Peyer's patch (tissue), 4 donors: Measurements from ENCODE around the gene MGMT. TPM values are rescaled to one million over a fixed set of nuclear protein-coding genes. Genes with fewer than 3 reads are reported as not detected.

ENCODE experiments used
- DNase-seq, 3 donors: peaks; one replicate each; pipeline ENCODE4 v3.0.0-alpha.2; 2017 to 2019
- H3K27ac ChIP-seq, 4 donors: fragments of 200-600 bp; sonication (generic); one replicate each; pipeline ENCODE4 v1.5.1; 2016 to 2019
- H3K27me3 ChIP-seq, 2 donors: fragments of 200-600 bp; sonication (generic); one replicate each; pipeline ENCODE4 v1.5.1; 2019
- H3K36me3 ChIP-seq, 3 donors: fragments of 200-600 bp; sonication (generic); one replicate each; pipeline ENCODE4 v1.5.1; 2016 to 2019
- H3K4me1 ChIP-seq, 4 donors: fragments of 200-600 bp; sonication (generic); one replicate each; pipeline ENCODE4 v1.5.1; 2016 to 2019
- H3K4me3 ChIP-seq, 4 donors: fragments of 200-600 bp; sonication (generic); 1 replicate in 3 of 4; 2 replicates in 1 of 4; pipeline ENCODE4 v1.5.1; 2016 to 2019; ENCODE audit warnings: mild to moderate bottlenecking in 1 of 4
- H3K9me3 ChIP-seq, 4 donors: fragments of 200-600 bp; sonication (generic); one replicate each; pipeline ENCODE4 v1.5.1; 2016 to 2019; ENCODE audit warnings: mild to moderate bottlenecking in 1 of 4
- POLR2A ChIP-seq, 2 donors: fragments of 450-650 bp; IDR thresholded peaks; one replicate each; pipeline ENCODE4 v1.5.1; 2017; ENCODE audit warnings: antibody characterized with exemption in 2 of 2, mild to moderate bottlenecking in 2 of 2, moderate library complexity in 2 of 2
- total RNA-seq, 4 donors: library from RNA; depleted of rRNA; stranded (reverse); fragments of >200 nt; gene quantifications; one replicate each; pipeline ENCODE4 v1.1.0, GENCODE V29; 2016
- TF ChIP-seq, protein P1 (sequence below), 6 experiments: fragments of 450-650 bp in 4 of 6; fragments of 200-600 bp in 2 of 6; sonication (generic) in 1 of 6; IDR thresholded peaks; one replicate each; pipeline ENCODE4 v1.5.1; 2017 to 2019; ENCODE audit warnings: antibody characterized with exemption in 6 of 6, mild to moderate bottlenecking in 3 of 6, moderate library complexity in 1 of 6

Gene MGMT
- total RNA-seq, 4 donors from 2014 or later: 24.5 to 43.7 (median 35.3) TPM

DNA sequence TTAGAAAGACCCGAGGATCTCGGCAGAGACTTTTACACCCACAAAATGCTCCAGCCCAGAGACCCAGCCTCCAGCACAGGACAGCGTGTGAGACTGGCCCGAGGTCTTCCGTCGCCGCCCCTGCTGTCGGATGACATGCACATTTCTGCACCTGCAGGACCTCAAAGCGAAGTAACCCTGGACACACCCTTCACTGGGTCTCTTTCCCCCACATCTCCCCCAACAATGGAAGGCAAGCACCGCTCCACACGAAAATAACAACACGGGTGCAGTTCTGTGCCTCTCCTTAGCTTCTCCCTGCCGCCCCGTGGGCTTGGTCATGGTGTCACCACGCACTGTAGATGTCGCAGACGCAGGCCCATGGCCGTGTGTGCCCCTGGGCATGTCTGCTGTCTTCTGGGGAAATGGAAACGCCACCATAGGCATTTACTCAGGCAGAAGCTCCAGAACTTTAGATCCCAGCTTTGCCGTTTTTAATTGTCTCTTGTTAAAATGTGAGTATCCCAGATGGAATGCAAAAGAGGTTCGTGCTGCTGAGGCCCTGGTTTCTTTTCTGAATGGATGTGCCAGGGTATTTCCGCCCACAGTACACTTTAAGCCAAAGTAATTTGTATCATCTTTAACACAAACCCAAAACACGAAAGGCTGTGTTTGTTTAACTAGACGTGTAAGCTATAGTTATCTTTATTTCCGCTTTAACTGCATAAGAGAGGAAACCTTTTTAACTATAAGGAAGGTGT is 237.9 kb downstream of the MGMT start:
- H3K27ac ChIP-seq: no peak overlapping the region
- no peak for TF ChIP-seq POLR2A (IDR thresholded peaks at IDR 0.05)
- TF ChIP-seq, protein P1, sequence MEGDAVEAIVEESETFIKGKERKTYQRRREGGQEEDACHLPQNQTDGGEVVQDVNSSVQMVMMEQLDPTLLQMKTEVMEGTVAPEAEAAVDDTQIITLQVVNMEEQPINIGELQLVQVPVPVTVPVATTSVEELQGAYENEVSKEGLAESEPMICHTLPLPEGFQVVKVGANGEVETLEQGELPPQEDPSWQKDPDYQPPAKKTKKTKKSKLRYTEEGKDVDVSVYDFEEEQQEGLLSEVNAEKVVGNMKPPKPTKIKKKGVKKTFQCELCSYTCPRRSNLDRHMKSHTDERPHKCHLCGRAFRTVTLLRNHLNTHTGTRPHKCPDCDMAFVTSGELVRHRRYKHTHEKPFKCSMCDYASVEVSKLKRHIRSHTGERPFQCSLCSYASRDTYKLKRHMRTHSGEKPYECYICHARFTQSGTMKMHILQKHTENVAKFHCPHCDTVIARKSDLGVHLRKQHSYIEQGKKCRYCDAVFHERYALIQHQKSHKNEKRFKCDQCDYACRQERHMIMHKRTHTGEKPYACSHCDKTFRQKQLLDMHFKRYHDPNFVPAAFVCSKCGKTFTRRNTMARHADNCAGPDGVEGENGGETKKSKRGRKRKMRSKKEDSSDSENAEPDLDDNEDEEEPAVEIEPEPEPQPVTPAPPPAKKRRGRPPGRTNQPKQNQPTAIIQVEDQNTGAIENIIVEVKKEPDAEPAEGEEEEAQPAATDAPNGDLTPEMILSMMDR (IDR thresholded peaks at IDR 0.05): no peak
- DNase-seq: peak in 1 of 3 donors; percentile 33
- no peaks in the 10 kb centered on the region for H3K9me3 ChIP-seq
- H3K4me3 ChIP-seq: no peak overlapping the region
- no peaks in the 10 kb centered on the region for H3K4me1 ChIP-seq
- no peaks in the 10 kb centered on the region for H3K36me3 ChIP-seq
- no peaks in the 10 kb centered on the region for H3K27me3 ChIP-seq

GRCh38 chr10:129705676-129706075 is 238.6 kb downstream of the MGMT start:
- Histone ChIP-seq H3K27ac (no peak overlapping the region), H3K4me3 (no peak overlapping the region), H3K9me3 (no peaks in the 10 kb centered on the region), H3K36me3 (no peaks in the 10 kb centered on the region), H3K27me3 (no peaks in the 10 kb centered on the region), H3K4me1 (no peaks in the 10 kb centered on the region)
- DNase-seq: peak in 1 of 3 donors; percentile 22
- no peak for TF ChIP-seq POLR2A (IDR thresholded peaks at IDR 0.05)
- TF ChIP-seq, protein P1 (IDR thresholded peaks at IDR 0.05): no peak

GRCh38 chr10:129706081-129706480 is 239.0 kb downstream of the MGMT start:
- Histone ChIP-seq H3K27ac (no peak overlapping the region), H3K9me3 (no peaks in the 10 kb centered on the region), H3K4me1 (no peaks in the 10 kb centered on the region), H3K36me3 (no peaks in the 10 kb centered on the region), H3K27me3 (no peaks in the 10 kb centered on the region), H3K4me3 (no peak overlapping the region)
- TF ChIP-seq, protein P1 (IDR thresholded peaks at IDR 0.05): no peak
- TF ChIP-seq POLR2A (IDR thresholded peaks at IDR 0.05): no peak
- no peak for DNase-seq

- Histone ChIP-seq H3K27me3 (no peaks in the 10 kb centered on the region), H3K9me3 (no peaks in the 10 kb centered on the region), H3K36me3 (no peaks in the 10 kb centered on the region), H3K4me3 (no peak overlapping the region), H3K27ac (no peak overlapping the region), H3K4me1 (no peaks in the 10 kb centered on the region)
- TF ChIP-seq, protein P1 (IDR thresholded peaks at IDR 0.05): no peak
- TF ChIP-seq POLR2A (IDR thresholded peaks at IDR 0.05): no peak
- no peak for DNase-seq
Observed at GRCh38 chr10:129706523-129706922, 239.5 kb downstream of the MGMT start.

- Histone ChIP-seq H3K36me3 (no peaks in the 10 kb centered on the region), H3K27me3 (no peaks in the 10 kb centered on the region), H3K4me1 (no peaks in the 10 kb centered on the region), H3K4me3 (no peak overlapping the region), H3K9me3 (no peaks in the 10 kb centered on the region), H3K27ac (no peak overlapping the region)
- DNase-seq: peak in 1 of 3 donors; percentile 35
- TF ChIP-seq POLR2A (IDR thresholded peaks at IDR 0.05): no peak
- TF ChIP-seq, protein P1 (IDR thresholded peaks at IDR 0.05): no peak
Observed at GRCh38 chr10:129707406-129708388, 240.7 kb downstream of the MGMT start.
